B cell (primary cell): Measurements from ENCODE around the gene LITAFD. TPM values are rescaled to one million over a fixed set of nuclear protein-coding genes. Genes with fewer than 3 reads are reported as not detected.

ENCODE experiments used
- ATAC-seq: fragments of 200-7000 bp; cut with Tn5 transposase; one replicate; pipeline ENCODE4 v1.10.0; 2021; ENCODE audit warnings: low read depth, mild to moderate bottlenecking, moderate number of reproducible peaks, moderate library complexity
- CTCF ChIA-PET: fragments of 350-600 bp; sonication (Branson Sonifier 250); formaldehyde crosslinking; loops from one replicate; lab custom pipeline; 2021; ENCODE audit warnings: antibody characterized with exemption, inconsistent platforms; lab: Charles Lee
- POLR2A ChIA-PET: fragments of 350-600 bp; sonication (Branson Sonifier 250); formaldehyde crosslinking; loops from one replicate; lab custom pipeline; 2021; ENCODE audit warnings: antibody characterized with exemption; lab: Charles Lee
- DNase-seq: peaks from one replicate; pipeline ENCODE4 v3.0.0; 2013
- H2AFZ ChIP-seq: 2 replicates; pipeline ENCODE4 v1.6.1; 2012; ENCODE audit warnings: mild to moderate bottlenecking, low read depth, low read length; ENCODE audit not compliant: insufficient read depth, poor library complexity, severe bottlenecking
- H3K27ac ChIP-seq, 2 donors: 1 replicate in 1 of 2; 2 replicates in 1 of 2; pipeline ENCODE4 v1.5.1; 2012 to 2013; ENCODE audit warnings: low read length in 2 of 2, mild to moderate bottlenecking in 2 of 2, moderate library complexity in 1 of 2
- H3K27me3 ChIP-seq, 4 experiments: fragments of 200-600 bp in 1 of 4; sonication (generic) in 1 of 4; replicated peaks in 1 of 4; 1 replicate in 2 of 4; 2 replicates in 2 of 4; pipeline versions ENCODE4 v1.6.1 to v1.7.0; 2013 to 2016; ENCODE audit warnings: low read length in 3 of 4, mild to moderate bottlenecking in 2 of 4, mixed read lengths in 1 of 4, moderate library complexity in 1 of 4; ENCODE audit not compliant: insufficient read depth in 4 of 4, control insufficient read depth in 3 of 4; ENCODE audit errors: control extremely low read depth in 1 of 4
- H3K36me3 ChIP-seq, 2 experiments: replicated peaks in 1 of 2; 1 replicate in 1 of 2; 2 replicates in 1 of 2; pipeline versions ENCODE4 v1.6.1 to v1.7.1; 2013; ENCODE audit warnings: low read length in 1 of 2; ENCODE audit not compliant: insufficient read depth in 2 of 2, control insufficient read depth in 1 of 2; ENCODE audit errors: control extremely low read depth in 1 of 2, extremely low read depth in 1 of 2
- H3K4me1 ChIP-seq, 2 donors: fragments of 200-600 bp in 1 of 2; sonication (generic) in 1 of 2; 1 replicate in 1 of 2; 2 replicates in 1 of 2; pipeline versions ENCODE4 v1.5.1 to v1.6.1; 2013 to 2017; ENCODE audit warnings: low read length in 2 of 2; ENCODE audit not compliant: control insufficient read depth in 2 of 2, insufficient read depth in 2 of 2
- H3K4me2 ChIP-seq: replicated peaks from 2 replicates; pipeline ENCODE3; 2012; ENCODE audit warnings: mild to moderate bottlenecking, low read depth, low read length; ENCODE audit not compliant: poor library complexity, severe bottlenecking
- H3K4me3 ChIP-seq, 5 experiments: fragments of 200-600 bp in 1 of 5; sonication (generic) in 1 of 5; 1 replicate in 3 of 5; 2 replicates in 2 of 5; pipeline versions ENCODE4 v1.5.1 to v1.7.0; 2011 to 2016; ENCODE audit warnings: low read length in 4 of 5, mild to moderate bottlenecking in 4 of 5, low read depth in 2 of 5, control low read depth in 1 of 5, moderate library complexity in 1 of 5; ENCODE audit not compliant: insufficient read depth in 1 of 5; ENCODE audit errors: control extremely low read depth in 1 of 5, extremely low read depth in 1 of 5
- H3K79me2 ChIP-seq: fragments of 200-600 bp; sonication (generic); one replicate; pipeline ENCODE4 v1.6.0; 2016; ENCODE audit warnings: low read length; ENCODE audit not compliant: control insufficient read depth, insufficient read depth
- H3K9ac ChIP-seq: fragments of 200-600 bp; sonication (generic); 2 replicates; pipeline ENCODE4 v1.6.1; 2017; ENCODE audit warnings: mild to moderate bottlenecking, low read length, moderate library complexity
- H3K9me3 ChIP-seq, 3 donors: one replicate each; pipeline versions ENCODE4 v1.6.1 to v1.7.1; 2013; ENCODE audit warnings: low read length in 2 of 3; ENCODE audit not compliant: control insufficient read depth in 2 of 3, insufficient read depth in 1 of 3; ENCODE audit errors: control extremely low read depth in 1 of 3
- H4K20me1 ChIP-seq: 2 replicates; pipeline ENCODE4 v1.6.0; 2012; ENCODE audit warnings: mild to moderate bottlenecking, low read length; ENCODE audit not compliant: insufficient read depth, control insufficient read depth, poor library complexity, severe bottlenecking
- H3K27ac Mint-ChIP-seq: one replicate; pipeline ENCODE4 v1.8.0; 2021; ENCODE audit warnings: mixed read lengths
- H3K27me3 Mint-ChIP-seq: one replicate; pipeline ENCODE4 v1.8.0; 2021; ENCODE audit warnings: mixed read lengths
- H3K4me1 Mint-ChIP-seq: one replicate; pipeline ENCODE4 v1.8.0; 2021; ENCODE audit warnings: mixed read lengths
- H3K4me3 Mint-ChIP-seq: one replicate; pipeline ENCODE4 v1.8.0; 2021; ENCODE audit warnings: mixed read lengths
- H3K9me3 Mint-ChIP-seq: one replicate; pipeline ENCODE4 v1.8.0; 2022; ENCODE audit warnings: mixed read lengths; ENCODE audit not compliant: insufficient read depth
- EZH2 ChIP-seq: IDR thresholded peaks from 2 replicates; pipeline ENCODE4 v1.6.1; 2012; ENCODE audit warnings: borderline replicate concordance, low read depth, mild to moderate bottlenecking, moderate library complexity, low read length; ENCODE audit not compliant: insufficient read depth, poor library complexity, severe bottlenecking
- WGBS: methylation state at CpG from one replicate; pipeline ENCODE4 v1.1.5; 2013; ENCODE audit warnings: missing lambda C conversion rate; ENCODE audit not compliant: insufficient coverage; 5-methylcytosine and 5-hydroxymethylcytosine counted together
- intact Hi-C: fragments of 100-400 bp; cut with micrococcal nuclease; formaldehyde crosslinking; loops from one replicate; pipeline ENCODE4 v1.10.0; 2022
- polyA plus RNA-seq: library from polyadenylated mRNA; depleted of rRNA; stranded (reverse); fragments of >200 nt; gene quantifications from 2 replicates; pipeline ENCODE4 v1.2.3, GENCODE V29; 2012
- total RNA-seq, 2 donors: library from RNA; stranded (reverse); fragments of 120-200 nt in 1 of 2; gene quantifications; 1 replicate in 1 of 2; 2 replicates in 1 of 2; pipeline versions ENCODE4 v1.2.3 to v1.2.4, GENCODE V29; 2013 to 2022
- TF ChIP-seq, protein P1 (sequence below): fragments of 200-600 bp; IDR thresholded peaks from one replicate; pipeline ENCODE4 v1.8.0; 2022; ENCODE audit warnings: antibody characterized with exemption, mild to moderate bottlenecking

Gene LITAFD
- total and polyA plus RNA-seq, 2 donors (not counting 1 experiment from before 2014, with no cell fraction given), result not detected

GRCh38 chr16:8867216-8867931 lies 14.8 kb upstream of the LITAFD start:
- ATAC-seq, result no peak
- Histone ChIP-seq H3K4me3 (peak overlapping the region; percentile 76 to 89 (median 84)), H3K36me3 (no peaks in the 10 kb centered on the region), H3K9ac (peak overlapping the region; percentile 77), H3K9me3 (no peaks in the 10 kb centered on the region), H3K27me3 (no peaks in the 10 kb centered on the region), H2AFZ (peak overlapping the region; percentile 81), H3K79me2 (peaks cover 60% of the 10 kb centered on the region), H3K27ac (peak overlapping the region in 1 of 2 donors; percentile 66), H4K20me1 (peaks cover 58% of the 10 kb centered on the region), H3K4me1 (peaks cover 34 to 68% of the 10 kb centered on the region in 2 donors), H3K4me2 (peak overlapping the region; percentile 99)
- 10% methylated on average over 33 of the region's 35 CpGs for WGBS
- DNase-seq, result peak; percentile 37
- Mint-ChIP-seq H3K27me3 (no peaks in the 10 kb centered on the region), H3K27ac (peak overlapping the region; percentile 93), H3K9me3 (no peaks in the 10 kb centered on the region), H3K4me1 (peaks cover 59% of the 10 kb centered on the region), H3K4me3 (peak overlapping the region; percentile 94)
- CTCF ChIA-PET, result no interaction called here
- intact Hi-C loops, result loop anchor here (5.0 kb wide), 2 partner anchors 300 to 1875 kb away; partner anchors contain the start of gene NUBP1
- POLR2A ChIA-PET, result interaction anchor here (1.5 kb wide), 1 partner anchor 224 kb away, joined by 5 read pairs; the partner anchor contains the start of gene HAPSTR1
- TF ChIP-seq EZH2, result no peak
- TF ChIP-seq, protein P1, sequence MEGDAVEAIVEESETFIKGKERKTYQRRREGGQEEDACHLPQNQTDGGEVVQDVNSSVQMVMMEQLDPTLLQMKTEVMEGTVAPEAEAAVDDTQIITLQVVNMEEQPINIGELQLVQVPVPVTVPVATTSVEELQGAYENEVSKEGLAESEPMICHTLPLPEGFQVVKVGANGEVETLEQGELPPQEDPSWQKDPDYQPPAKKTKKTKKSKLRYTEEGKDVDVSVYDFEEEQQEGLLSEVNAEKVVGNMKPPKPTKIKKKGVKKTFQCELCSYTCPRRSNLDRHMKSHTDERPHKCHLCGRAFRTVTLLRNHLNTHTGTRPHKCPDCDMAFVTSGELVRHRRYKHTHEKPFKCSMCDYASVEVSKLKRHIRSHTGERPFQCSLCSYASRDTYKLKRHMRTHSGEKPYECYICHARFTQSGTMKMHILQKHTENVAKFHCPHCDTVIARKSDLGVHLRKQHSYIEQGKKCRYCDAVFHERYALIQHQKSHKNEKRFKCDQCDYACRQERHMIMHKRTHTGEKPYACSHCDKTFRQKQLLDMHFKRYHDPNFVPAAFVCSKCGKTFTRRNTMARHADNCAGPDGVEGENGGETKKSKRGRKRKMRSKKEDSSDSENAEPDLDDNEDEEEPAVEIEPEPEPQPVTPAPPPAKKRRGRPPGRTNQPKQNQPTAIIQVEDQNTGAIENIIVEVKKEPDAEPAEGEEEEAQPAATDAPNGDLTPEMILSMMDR, result no peak
